CD1c-positive myeloid dendritic cell (primary cell): ENCODE measurements around the gene KRTAP5-6.

Experiments
- DNase-seq: peaks from one replicate; pipeline ENCODE4 v3.0.0-alpha.2; 2016; ENCODE audit errors: extremely low spot score

KRTAP5-6 gene

DNA sequence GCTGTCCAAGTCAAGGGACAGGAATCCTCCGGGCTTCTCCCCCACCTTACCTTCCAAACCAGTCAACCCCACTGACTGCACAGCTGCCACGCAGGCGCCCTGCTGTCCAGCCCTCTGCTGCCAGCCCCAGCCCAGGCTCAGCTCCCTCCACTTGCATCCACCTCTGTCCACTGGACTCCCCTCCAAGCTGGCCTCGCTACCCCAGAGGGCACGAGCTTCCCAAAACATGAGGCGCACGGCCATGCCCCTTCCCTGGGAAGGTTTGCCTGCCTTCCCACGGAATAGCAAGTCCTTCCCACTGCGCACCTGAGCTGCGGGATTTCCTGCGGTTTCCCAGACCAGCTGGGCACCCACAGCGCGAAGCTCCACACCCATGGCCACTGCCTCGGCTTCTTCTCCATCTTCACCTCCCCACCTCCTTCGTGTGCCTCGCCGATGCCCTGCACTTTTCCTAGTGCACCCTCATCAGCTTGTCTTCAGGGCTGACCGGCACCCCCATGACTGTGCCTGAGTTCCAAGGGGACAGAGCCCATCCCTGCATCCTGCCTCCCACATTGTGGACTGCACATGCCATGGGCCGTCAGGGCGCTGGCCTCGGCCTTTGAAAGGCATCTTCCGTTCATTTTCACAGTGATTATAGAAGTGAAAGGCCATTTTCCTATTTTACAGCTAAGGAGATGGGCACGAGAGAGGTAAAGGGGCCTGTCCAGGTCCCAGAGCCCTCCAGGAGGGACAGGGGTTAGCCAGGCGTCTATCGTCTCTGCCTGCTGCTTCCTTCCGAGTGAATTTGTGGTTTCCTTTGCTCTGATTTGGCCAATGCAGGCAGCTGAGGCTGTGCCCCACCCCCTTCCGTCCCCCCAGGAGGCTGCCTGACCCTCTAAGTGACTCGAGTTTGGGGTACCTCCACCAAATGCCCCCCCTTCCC lies 37.0 kb downstream of the KRTAP5-6 start:
- DNase-seq: no peak

DNA sequence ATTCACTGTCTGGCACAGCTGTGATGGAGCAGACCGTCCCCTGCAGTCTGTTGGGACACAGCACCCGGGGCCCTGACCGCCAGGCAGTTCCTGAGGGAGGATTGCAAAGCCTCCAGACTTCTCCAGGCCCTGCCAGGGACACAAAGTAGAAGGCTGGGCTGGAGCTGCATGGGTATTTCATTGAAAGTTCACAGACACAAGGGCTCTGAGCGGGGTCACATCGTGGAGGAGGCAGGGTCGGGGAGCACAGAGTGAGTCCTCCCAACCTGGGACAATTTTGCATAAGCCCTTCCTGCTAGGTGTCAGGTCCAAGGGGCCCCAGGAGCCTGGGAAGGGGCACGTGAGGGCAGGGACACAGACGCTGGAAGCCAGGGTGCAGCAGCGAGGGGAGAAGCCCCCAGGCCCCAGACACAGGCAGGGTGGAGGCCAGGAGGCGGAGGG lies 37.7 kb downstream of the KRTAP5-6 start:
- no peak for DNase-seq

DNA sequence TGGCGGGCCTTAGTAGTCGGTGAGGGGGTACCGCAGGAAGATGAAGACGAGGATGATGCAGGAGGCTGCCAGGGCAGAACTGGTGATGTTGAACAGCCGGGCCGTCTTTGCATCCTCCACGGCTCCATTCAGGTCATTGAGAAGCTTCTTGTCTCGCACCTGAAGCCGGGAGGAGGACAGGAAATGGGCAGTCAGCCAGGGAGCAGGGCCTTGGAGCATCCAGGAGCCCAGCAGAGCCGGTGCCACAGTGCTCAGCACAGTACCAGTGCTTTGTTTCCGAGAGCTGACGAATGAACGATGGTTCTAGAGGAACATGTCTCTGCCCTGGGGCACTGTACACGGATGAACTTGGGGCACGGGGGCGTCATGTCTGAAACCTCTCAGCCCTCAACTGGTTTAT lies 38.3 kb downstream of the KRTAP5-6 start:
- DNase-seq: no peak

DNA sequence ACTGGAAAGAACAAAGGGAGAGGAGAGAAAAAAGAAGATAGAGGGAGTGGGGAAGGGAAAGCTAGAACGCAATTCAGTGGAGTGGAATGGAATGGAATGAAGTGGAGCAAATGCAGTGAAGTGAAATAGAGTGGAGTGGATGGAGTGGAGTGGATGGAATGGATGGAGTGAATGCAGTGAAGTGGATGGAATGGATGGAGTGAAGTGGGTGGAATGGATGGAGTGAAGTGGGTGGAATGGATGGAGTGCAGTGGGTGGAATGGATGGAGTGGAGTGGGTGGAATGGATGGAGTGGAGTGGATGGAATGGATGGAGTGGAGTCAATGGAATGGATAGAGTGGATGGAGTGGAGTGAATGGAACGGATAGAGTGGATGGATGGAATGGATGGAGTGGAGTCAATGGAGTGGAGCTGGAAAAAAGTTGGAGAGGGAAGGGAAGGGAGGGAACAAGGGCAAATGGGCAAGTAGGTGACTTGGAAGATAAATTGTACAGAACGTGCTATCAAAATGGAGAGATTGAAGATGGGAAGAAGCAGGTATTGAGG lies 39.5 kb downstream of the KRTAP5-6 start:
- no peak for DNase-seq

DNA sequence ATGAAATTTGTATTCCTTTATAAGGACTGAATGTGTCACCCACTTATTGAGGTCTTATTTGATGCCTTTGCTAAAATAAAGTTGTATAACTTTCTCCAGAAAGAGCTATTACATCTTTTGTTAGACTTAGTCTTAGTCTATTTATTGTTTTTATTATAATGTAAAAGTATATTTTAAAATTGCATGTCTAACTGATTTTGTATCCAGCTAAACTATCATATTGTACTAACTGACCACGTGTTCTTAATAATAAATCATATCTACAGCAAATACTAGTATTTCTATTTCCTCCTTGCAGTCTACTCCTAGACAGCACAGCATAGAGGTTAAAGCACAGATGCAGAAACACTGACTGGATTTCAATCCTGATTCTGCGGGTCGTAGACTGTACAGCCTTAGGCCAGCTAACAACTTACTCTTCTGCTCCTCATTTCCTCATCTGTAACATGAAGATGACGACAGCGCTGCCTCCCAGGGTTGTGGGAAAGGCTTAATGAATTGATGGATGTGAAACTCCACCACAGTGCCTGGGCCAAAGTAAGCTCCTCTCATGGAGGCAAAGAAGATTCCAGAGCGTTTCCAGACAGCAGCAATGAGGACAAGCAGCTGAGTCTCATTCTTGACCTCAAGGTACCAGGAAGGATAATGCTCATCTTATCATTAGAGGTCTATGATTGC lies 40.2 kb downstream of the KRTAP5-6 start:
- DNase-seq: peak; percentile 27

DNA sequence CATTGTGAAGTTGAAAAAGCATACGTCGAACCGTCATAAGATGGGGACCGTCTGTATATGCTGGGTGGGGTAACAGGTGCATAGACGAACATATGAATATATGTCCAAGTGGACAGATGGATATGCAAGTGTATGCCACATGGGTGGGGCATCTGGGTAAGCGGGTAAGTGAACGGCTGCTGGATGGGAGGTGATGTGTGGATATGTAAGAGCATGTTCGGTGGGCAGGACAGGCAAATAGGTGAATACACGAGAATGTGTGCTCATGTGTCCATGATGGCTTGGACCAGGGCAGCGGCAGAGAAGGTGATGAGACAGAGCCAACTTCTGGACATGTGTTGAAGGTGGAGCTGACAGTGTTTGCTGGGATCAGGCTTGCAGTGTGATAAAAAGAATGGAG lies 41.4 kb downstream of the KRTAP5-6 start:
- DNase-seq: no peak

DNA sequence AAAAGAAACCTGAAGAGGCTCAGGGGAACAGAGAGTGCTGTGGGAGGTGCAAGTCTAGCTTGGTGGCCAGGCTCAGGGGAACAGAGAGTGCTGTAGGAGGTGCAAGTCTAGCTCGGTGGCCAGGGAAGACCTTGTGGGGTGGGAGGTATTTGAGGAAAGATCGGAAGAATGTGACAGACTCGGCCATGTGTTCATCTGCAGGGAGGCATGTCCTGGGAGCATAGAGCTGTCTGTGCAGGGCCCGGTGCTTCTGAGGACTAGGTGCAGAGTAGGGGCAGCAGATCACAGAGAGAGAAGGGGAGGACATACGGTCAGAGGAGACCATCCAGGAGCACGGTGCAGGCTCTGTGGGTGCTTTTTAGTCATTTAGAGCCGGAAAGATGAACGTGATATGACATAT lies 42.6 kb downstream of the KRTAP5-6 start:
- peak; percentile 72 for DNase-seq

DNA sequence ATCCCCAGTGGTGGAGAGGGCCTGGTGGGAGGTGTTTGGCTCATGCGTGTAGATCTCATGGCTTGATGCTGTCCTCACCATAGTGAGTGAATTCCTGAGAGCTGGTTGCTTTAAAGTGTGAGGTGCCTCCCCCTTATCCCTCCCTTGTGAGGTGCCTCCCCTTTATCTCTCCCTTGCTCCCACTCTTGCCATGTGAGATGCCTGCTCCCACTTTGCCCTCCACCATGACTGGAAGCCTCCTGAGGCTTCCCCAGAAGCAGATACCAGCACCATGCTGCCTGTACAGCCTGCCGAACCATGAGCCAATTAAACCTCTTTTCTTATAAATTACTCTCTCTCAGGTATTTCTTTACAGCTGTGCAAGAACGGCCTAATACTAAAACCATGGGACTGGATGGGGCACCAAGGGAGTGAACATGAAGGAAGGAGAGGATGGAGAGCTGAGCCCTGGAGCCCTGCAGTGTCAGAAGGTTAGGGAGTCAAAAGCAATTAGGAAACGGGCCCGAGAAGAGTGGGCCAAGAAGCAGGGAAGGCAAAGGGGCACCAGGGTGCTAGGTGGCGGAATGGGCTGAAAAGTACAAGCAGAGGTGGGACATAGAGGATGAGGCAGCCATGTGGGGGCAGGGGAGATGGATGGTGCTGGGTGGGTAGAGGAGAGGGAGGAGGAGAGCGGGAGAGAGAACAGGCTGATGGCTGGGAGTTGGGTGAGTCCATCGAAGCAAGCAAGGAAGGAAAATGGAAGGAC lies 44.0 kb downstream of the KRTAP5-6 start:
- DNase-seq: no peak

DNA sequence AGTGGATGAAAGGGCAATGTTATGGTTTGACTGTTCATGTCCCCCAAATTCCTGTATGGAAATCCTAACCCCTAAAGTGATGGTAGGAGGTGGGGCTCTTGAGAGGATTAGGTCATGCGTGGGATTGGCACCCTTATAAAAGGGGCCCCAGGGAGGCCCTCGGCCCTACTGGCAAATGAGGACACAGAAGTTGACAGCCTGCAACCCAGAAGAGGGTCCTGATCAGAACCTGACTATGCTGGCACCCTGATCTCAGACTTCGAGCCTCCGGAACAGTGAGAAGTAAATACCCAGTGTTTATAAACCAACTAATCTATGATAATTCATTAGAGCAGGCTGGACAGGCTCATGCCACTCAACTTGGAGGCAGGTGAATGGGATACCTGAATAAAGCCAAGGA lies 44.7 kb downstream of the KRTAP5-6 start:
- DNase-seq: no peak

DNA sequence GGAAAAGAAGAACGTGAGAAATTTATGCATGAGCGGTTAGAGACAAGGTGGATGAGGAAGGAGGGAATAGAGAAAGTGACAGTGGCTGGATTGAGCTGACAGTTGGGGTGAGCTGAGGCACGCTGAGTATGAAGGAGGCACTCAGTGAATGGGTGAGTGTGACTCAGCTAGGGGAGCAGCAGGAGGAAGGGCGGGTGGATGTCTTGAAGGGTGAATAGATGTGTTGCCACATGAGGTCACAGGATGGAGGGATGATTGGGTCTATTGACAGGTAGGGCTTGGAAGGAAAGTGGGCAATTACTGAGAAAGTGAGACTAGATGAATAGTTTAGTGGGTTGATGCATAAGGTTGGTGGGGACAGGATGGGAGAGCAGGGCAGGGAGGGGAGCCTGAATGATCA lies 45.4 kb downstream of the KRTAP5-6 start:
- no peak for DNase-seq

DNA sequence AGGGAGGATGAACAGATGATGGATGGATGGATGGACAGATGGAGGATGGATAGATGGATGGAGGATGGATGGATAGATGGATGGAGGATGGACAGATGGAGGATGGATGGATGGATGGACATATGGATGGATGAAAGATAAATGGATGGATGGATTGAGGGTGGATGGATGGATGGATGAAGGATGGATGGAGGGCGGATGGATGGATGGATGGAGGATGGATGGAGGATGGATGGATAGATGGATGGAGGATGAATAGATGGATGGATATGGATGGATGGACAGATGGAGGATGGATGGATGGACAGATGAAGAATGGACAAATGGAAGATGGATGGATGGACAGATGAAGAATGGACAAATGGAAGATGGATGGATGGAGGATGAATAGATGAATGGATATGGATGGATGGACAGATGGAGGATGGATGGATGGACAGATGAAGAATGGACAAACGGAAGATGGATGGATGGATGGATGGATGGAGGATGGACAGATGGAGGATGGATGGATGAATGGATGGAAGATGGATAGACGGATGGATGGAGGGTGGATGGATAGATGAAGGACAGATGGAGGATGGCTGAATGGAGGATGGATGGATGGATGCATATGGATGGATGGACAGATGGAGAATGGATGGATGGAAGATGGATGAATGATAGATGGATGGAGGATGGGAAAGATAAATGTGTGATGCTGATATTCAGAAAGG lies 46.0 kb downstream of the KRTAP5-6 start:
- no peak for DNase-seq

DNA sequence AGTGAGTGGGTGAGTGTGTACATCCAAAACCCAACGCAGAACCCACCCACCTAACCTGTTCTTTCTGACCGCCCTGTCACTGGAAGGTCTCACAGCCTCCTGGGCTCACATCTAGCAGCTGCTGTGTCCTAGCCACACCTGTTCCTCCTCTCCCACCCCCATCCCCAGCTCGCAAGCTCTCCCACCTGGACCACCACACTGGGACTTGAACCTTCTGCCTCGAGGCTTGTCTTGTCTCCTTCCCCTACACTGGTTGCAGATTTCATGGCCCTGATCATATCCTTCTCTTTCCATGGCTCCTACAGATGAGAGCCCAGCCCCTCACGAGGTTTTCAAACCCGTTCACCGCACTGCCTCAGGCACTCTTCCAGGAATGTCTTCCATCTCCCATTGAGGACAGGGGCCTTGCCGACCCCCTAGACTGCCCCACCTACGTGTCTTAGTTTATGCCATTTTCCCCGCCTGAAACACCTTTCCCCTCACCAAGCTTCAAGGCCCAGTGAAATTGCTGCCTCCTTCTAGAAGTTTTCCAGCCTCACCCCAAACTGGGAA lies 46.7 kb downstream of the KRTAP5-6 start:
- DNase-seq: no peak

DNA sequence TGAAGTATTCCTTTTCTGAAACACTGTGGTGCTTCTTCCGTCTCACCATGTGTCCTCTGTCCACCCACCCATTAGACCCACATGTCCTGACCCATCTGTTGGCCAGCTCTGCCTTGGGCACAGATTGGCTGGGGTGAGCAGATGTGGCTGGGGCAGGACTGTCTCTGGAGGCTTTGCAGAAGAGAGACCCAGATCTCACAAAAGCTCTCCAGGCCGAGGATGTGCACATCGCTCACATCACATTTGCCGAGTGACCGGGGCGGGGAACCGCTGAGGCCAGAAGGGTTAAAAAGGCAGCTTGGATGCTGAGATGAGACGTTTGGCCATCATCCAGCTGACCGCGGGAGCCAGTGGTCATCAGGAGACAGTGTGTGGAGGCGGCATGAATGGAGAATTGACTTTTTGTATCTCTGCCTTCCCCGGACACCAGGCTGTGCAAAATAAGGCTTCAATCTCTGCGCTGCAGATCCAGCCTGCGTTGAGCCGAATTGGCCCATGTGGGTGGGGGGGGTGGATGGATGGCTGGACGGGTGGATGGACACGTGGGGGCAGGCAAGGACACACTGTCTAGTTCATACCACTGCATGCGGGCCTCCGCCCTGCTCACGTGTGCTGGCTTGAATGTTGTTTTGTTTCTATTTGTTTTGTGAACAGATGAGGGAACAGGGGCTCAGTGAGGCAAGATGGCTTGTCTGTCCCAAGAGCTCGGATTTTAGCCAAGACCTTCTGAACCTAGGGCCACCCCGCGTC lies 47.3 kb downstream of the KRTAP5-6 start:
- DNase-seq: no peak

DNA sequence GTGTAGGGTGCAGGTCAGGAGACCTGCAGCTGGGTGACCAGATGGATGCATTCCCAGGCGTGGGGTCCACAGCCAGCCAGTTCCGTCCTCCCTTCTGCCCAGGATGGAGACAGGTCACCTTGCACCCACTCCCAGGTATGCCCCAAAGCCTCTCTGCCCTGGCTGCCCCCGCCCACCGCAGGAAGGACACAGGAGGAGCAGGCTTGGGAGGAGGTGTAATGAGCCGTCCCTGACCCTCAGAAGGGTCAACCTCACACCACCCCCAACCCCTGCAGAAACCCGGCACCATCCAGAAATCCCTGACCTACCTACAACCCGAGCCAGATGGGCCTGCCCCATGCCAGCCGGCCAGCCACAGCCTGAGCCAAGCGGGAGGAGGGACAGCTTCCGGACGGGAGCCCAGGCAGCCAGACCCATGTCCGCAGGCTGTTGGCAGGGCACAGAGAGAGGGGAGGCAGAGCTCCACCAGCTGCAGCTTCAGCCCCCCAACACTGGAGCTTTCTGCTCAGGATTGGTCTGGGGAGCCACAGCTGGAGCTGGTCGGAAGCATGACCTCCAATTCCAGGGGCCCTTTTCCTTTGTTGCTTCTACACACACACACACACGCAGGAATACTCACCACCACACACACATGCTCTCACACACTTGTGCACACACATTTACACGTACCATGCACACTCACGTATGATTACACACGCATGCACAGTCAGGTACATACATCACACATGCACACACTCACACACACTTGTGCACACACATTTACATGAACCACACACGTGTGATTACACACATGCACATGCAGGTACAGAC lies 48.1 kb downstream of the KRTAP5-6 start:
- DNase-seq: no peak

DNA sequence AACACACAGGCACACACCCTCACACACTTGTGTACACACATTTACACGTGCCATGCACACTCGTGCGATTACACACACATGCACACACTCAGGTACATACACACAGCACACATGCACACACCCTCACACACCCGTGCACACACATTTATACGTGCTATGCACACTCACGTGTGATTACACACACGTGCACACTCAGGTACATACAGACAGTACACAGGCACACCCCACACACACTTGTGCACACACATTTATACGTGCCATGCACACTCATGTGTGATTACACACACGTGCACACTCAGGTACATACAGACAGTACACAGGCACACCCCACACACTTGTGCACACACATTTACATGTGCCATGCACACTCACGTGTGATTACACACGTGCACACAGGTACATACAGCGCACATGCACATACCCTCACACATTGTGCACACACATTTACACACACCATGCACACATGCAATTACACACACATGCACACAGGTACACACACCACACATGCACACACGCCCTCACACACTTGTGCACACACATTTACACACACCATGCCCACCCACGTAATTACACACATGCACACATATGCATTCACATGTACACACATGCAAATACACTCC lies 48.8 kb downstream of the KRTAP5-6 start:
- DNase-seq: no peak

DNA sequence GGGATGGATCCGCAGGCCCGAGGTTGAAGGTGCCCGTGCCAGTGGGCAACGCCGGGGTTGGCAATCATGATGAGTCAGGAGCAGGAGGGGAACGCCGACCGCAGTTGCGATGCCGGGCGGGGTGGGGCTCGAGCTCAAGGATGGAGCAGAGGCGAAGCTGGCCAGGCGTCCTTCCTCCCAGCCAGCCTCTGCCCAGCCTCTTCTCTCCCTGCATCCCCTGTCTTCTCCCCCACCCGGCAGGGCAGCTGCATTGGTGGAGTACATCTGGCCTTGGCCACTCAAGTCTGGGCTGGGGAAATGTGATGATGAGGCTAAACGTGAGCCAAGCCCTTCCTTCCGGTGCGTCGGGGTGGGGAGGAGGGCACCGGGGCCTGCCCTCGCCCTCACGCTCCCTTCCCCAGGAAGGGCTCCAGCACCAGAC lies 49.5 kb downstream of the KRTAP5-6 start:
- no peak for DNase-seq

DNA sequence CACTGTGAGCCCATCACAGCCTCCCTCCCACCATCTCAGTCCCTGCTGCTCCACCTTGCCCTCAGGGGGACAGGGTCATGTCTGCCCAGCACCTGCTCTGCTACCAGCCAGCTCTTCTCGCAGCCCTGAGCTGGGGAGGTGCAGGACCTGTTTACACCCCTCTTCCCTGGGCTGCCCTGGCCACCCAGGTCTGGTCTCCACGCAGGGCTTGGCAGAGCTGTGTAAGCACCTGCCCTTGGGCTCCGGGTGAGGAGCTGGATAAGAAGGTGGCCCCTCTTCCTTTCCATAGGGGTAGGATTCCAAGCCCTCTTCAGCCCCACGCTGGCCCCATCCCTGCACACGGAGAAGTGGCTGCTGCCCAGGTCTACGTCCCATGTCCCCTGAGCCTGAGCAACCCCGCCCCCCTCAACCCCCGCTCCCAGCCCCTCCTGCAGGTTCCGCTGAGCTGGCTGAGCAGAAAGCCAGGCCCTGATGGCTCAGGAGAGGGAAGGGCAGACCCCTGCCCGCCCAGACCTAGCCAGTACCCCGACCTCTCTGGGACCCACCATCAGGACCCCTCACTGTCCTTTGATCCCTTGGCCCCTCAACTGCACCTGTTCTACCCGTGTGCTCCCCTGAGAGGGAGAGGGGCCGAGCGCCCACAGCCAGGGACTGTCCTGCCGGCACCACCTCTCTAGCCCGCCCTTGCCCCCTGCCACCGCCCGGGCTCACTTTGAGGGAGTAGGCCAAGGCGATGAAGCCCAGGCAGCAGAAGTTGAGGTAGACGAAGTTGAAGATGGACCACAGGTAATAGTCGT lies 50.2 kb downstream of the KRTAP5-6 start:
- no peak for DNase-seq
